ENCODE measurements around the gene MAPT.

MAPT gene

DNA sequence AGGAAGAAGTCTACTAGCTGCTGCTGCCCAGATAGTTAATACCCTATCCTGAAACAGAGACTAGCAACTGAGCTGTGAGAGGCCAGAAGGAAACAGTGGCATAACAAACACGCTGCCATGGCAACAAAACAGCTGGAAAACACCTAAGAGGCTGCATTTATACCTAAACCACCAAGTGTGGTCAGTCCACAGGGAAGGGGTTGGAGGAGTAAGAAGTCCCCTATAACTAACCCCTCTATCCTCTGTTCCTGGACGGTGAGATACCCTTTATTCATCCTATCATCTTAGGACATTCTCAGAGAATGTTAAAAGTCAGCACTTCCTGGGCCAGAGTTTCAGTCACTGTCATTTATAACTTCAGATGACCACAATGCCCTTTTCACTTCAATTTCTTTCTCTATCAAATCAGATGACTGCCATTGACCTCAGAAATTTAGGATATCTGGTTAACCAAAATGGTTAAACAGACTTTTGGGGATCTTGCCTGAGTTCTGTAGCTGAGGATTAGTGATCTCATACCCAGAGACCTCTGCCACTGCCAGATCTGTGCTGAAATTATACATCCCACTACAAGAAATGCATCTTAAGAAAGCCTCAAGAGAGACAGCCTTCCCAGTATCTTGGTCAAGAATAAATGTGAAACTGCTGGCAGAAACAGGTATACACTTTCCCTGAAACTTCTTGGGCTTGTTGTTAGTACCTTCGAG lies 140.9 kb downstream of the MAPT start:
- Histone ChIP-seq H3K4me3 (ENCODE audit: low read length) (no peak overlapping the region), H3K27ac (ENCODE audit: low read depth, low read length) (no peak overlapping the region), H3K9ac (ENCODE audit: low read depth, low read length) (no peak overlapping the region), H3K36me3 (ENCODE audit: insufficient read depth, low read length) (peaks cover 100% of the 10 kb centered on the region), H3K4me1 (ENCODE audit: insufficient read depth, low read length) (no peaks in the 10 kb centered on the region), H3K9me3 (ENCODE audit: insufficient read depth, low read depth, low read length) (no peaks in the 10 kb centered on the region), H3K27me3 (ENCODE audit: insufficient read depth, low read length) (no peaks in the 10 kb centered on the region)
- 98% methylated on average over 3 of the region's 3 CpGs for WGBS

DNA sequence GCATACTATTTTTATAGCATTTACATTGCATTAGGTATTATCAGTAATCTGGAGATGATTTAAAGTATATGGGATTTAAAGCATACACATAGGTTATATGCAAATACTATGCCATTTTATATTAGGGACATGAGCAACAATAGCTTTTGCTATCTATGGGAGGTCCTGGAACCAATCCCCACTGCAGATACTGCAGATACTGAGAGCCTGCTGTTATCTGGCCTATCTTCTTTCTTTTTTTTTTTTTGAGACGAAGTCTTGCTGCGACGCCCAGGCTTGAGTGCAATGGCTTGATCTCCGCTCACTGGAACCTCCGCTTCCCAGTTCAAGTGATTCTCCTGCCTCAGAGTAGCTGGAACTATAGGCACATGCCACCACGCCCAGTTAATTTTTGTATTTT lies 142.1 kb downstream of the MAPT start:
- H3K4me1 ChIP-seq (ENCODE audit: insufficient read depth, low read length) = no peaks in the 10 kb centered on the region
- WGBS = 96% methylated on average over 6 of the region's 6 CpGs
- peaks cover 100% of the 10 kb centered on the region for H3K36me3 ChIP-seq (ENCODE audit: insufficient read depth, low read length)
- H3K4me3 ChIP-seq (ENCODE audit: low read length) = no peak overlapping the region
- no peaks in the 10 kb centered on the region for H3K27me3 ChIP-seq (ENCODE audit: insufficient read depth, low read length)
- H3K27ac ChIP-seq (ENCODE audit: low read depth, low read length) = no peak overlapping the region
- no peaks in the 10 kb centered on the region for H3K9me3 ChIP-seq (ENCODE audit: insufficient read depth, low read depth, low read length)
- H3K9ac ChIP-seq (ENCODE audit: low read depth, low read length) = no peak overlapping the region

DNA sequence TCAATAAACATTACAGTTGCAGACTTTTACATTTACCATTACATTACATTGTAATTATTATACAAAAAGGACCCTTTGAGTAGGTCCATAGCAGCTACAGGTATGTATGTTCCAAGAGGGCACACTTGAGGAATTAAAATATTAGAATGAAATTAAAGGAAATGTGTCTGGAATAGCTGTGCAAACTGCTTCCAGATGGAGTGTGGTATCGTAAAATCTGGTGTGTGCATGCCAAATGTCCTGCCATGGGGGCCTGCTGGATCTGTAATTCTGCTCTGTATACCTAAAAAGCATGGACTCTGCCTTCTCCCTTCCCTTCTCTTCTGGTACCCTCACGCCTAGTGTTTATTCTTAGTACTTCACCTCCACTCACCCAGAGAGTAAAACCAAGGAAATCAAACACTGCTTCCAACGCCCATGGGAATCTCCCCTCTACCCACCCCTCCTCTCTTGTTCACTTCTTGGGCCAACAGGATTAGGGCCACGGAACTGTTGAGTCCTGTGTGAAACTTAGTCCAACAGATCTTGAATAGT lies 143.4 kb downstream of the MAPT start:
- 92% methylated on average over 4 of the region's 4 CpGs for WGBS
- no peak overlapping the region for H3K27ac ChIP-seq (ENCODE audit: low read depth, low read length)
- no peaks in the 10 kb centered on the region for H3K27me3 ChIP-seq (ENCODE audit: insufficient read depth, low read length)
- H3K9me3 ChIP-seq (ENCODE audit: insufficient read depth, low read depth, low read length) = no peaks in the 10 kb centered on the region
- H3K4me1 ChIP-seq (ENCODE audit: insufficient read depth, low read length) = no peaks in the 10 kb centered on the region
- H3K4me3 ChIP-seq (ENCODE audit: low read length) = no peak overlapping the region
- no peak overlapping the region for H3K9ac ChIP-seq (ENCODE audit: low read depth, low read length)
- peaks cover 100% of the 10 kb centered on the region for H3K36me3 ChIP-seq (ENCODE audit: insufficient read depth, low read length)

DNA sequence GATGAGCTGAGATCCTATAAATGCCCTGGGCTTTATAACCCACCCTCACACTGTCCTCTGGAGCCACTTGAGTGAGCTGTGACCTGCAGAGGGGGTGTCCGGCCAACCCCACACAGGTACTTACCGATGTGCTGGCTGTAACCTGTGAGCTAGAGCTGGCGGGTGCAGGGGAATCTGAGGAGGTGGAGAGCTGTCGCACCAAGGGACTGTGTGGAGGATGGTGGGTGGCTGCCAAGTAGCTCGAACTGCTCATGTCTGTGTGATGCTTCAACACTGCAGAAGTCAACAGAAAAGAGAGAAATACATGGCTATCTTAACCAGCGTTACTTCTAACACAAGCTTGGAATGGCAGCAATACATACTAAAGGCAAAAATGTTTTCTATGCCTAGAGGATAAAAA lies 144.1 kb downstream of the MAPT start:
- no peaks in the 10 kb centered on the region for H3K4me1 ChIP-seq (ENCODE audit: insufficient read depth, low read length)
- no peak overlapping the region for H3K9ac ChIP-seq (ENCODE audit: low read depth, low read length)
- H3K4me3 ChIP-seq (ENCODE audit: low read length) = no peak overlapping the region
- H3K27me3 ChIP-seq (ENCODE audit: insufficient read depth, low read length) = no peaks in the 10 kb centered on the region
- 97% methylated on average over 6 of the region's 6 CpGs for WGBS
- H3K27ac ChIP-seq (ENCODE audit: low read depth, low read length) = no peak overlapping the region
- H3K9me3 ChIP-seq (ENCODE audit: insufficient read depth, low read depth, low read length) = no peaks in the 10 kb centered on the region
- H3K36me3 ChIP-seq (ENCODE audit: insufficient read depth, low read length) = peaks cover 100% of the 10 kb centered on the region

DNA sequence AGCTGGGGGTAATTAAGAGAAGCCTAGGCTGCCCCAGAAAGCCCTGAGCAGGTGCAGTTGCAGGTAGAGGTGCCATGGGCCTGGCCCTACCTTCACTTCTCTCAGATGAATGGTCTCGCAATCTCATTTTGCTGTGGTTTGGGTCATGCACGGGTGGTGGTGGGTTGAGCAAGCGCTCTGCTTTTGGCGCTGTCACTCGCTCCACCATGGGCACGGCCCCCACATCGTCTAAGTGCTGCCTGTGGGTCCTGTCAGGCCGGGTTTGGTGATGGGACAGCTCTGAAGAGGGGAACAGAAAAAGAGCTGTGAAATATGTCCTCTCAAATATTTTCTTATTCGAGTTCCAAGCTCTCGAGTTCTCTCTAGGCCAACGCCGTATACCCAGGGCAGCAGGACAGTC lies 144.6 kb downstream of the MAPT start:
- Histone ChIP-seq H3K27me3 (ENCODE audit: insufficient read depth, low read length) (no peaks in the 10 kb centered on the region), H3K9me3 (ENCODE audit: insufficient read depth, low read depth, low read length) (no peaks in the 10 kb centered on the region), H3K4me3 (ENCODE audit: low read length) (no peak overlapping the region), H3K4me1 (ENCODE audit: insufficient read depth, low read length) (peaks cover 1% of the 10 kb centered on the region; the same call in 1 of the 2 replicates), H3K27ac (ENCODE audit: low read depth, low read length) (no peak overlapping the region), H3K36me3 (ENCODE audit: insufficient read depth, low read length) (peaks cover 100% of the 10 kb centered on the region), H3K9ac (ENCODE audit: low read depth, low read length) (no peak overlapping the region)
- WGBS = 97% methylated on average over 12 of the region's 12 CpGs

DNA sequence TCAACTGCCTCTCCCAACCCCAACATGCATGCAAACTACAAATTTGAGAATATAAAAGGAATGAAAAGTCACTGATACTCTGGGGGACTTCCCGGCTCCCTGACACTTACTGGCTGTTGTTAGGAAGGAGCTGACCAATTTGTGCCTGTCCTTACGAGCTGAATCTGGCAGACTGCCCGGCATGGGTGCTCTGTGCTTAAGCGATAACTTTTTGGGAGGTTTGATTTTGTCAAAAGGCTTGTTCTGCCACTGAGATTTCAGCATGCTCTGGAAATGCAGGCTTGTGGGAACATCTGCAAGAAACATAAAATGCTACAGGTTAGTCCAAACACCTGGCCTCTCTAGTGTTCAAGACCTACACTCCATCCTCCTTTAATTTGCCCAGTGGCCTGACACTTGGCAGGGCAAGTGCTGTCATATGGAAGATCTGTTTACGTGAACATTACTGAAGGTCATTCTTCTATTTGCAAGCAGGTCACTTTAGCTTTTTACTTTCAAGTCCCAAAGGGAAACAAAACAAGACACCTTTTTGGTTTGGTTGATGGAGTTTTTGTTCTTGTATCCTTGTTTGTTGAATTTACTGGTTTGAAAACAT lies 145.3 kb downstream of the MAPT start:
- Histone ChIP-seq H3K4me1 (ENCODE audit: insufficient read depth, low read length) (peaks cover 8% of the 10 kb centered on the region; the same call in 1 of the 2 replicates), H3K4me3 (ENCODE audit: low read length) (no peak overlapping the region), H3K9ac (ENCODE audit: low read depth, low read length) (no peak overlapping the region), H3K36me3 (ENCODE audit: insufficient read depth, low read length) (peaks cover 95% of the 10 kb centered on the region), H3K27me3 (ENCODE audit: insufficient read depth, low read length) (no peaks in the 10 kb centered on the region), H3K27ac (ENCODE audit: low read depth, low read length) (no peak overlapping the region), H3K9me3 (ENCODE audit: insufficient read depth, low read depth, low read length) (no peaks in the 10 kb centered on the region)
- WGBS = 98% methylated on average over 5 of the region's 5 CpGs

DNA sequence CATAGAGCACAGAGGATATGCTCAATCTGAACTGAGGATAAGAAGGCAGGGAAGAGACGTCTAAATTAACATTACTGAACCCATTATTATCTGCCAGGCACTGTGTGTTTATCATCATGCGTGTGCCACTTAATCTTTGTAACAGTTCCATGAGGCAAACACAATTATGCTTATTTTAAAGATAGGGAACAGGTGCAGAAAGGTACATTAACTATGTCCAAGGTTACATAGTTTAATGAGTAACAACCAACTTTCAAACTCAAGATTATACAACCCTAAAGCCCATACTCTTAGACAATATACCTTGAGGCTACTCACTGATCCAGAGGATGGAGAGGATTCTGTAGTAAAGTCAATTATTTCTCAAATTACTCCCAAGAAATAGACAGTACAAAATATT lies 147.9 kb downstream of the MAPT start:
- no peak overlapping the region for H3K27ac ChIP-seq (ENCODE audit: low read depth, low read length)
- peaks cover 90% of the 10 kb centered on the region for H3K36me3 ChIP-seq (ENCODE audit: insufficient read depth, low read length)
- H3K4me3 ChIP-seq (ENCODE audit: low read length) = no peak overlapping the region
- H3K27me3 ChIP-seq (ENCODE audit: insufficient read depth, low read length) = no peaks in the 10 kb centered on the region
- peaks cover 9% of the 10 kb centered on the region; the same call in 1 of the 2 replicates for H3K4me1 ChIP-seq (ENCODE audit: insufficient read depth, low read length)
- H3K9ac ChIP-seq (ENCODE audit: low read depth, low read length) = no peak overlapping the region
- no peaks in the 10 kb centered on the region for H3K9me3 ChIP-seq (ENCODE audit: insufficient read depth, low read depth, low read length)
- 96% methylated on average over 2 of the region's 2 CpGs for WGBS

DNA sequence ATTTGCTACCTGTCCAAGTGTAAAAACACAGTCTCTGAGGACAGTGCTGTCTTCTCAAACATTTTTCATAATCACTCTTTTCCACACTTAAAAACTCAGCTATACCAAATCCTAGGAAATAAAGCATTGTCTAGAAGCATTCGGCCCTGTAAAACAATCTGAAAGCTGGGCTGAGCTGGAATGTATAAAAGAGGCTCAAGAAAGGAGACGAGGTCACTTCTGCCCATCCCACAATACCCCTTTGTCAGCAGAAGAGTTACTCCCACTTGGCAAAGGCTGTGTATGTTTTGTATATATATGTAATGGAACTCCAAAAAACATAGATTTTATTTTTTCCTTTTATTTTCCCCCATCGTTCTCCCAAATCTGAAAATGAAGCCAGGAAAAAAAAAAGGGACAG lies 148.6 kb downstream of the MAPT start:
- no peak overlapping the region for H3K9ac ChIP-seq (ENCODE audit: low read depth, low read length)
- peaks cover 90% of the 10 kb centered on the region for H3K36me3 ChIP-seq (ENCODE audit: insufficient read depth, low read length)
- WGBS = 100% methylated on average over 2 of the region's 3 CpGs
- peaks cover 9% of the 10 kb centered on the region; the same call in 1 of the 2 replicates for H3K4me1 ChIP-seq (ENCODE audit: insufficient read depth, low read length)
- no peaks in the 10 kb centered on the region for H3K27me3 ChIP-seq (ENCODE audit: insufficient read depth, low read length)
- H3K9me3 ChIP-seq (ENCODE audit: insufficient read depth, low read depth, low read length) = no peaks in the 10 kb centered on the region
- no peak overlapping the region for H3K4me3 ChIP-seq (ENCODE audit: low read length)
- H3K27ac ChIP-seq (ENCODE audit: low read depth, low read length) = no peak overlapping the region

DNA sequence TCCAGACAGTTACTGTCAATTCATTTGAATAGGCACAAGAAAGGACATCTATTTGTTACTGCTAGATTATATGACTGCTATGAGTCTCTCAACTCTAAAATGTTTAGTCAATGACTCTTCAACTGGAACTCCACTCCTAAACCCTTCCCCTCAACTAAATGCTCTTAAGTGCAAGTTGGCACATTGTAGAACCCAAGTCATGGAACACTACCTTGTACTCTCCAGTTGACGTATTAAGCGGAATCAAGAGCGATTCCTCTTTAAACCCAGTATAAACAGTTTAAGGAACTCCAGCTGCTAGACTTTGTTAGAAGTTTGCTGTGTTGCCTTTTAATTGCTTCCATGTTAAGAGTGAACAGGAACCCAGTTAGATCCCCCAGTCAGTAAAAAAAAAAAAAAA lies 149.3 kb downstream of the MAPT start:
- Histone ChIP-seq H3K36me3 (ENCODE audit: insufficient read depth, low read length) (peaks cover 90% of the 10 kb centered on the region), H3K9ac (ENCODE audit: low read depth, low read length) (no peak overlapping the region), H3K9me3 (ENCODE audit: insufficient read depth, low read depth, low read length) (no peaks in the 10 kb centered on the region), H3K4me3 (ENCODE audit: low read length) (no peak overlapping the region), H3K27me3 (ENCODE audit: insufficient read depth, low read length) (no peaks in the 10 kb centered on the region), H3K27ac (ENCODE audit: low read depth, low read length) (no peak overlapping the region), H3K4me1 (ENCODE audit: insufficient read depth, low read length) (peaks cover 9% of the 10 kb centered on the region; the same call in 1 of the 2 replicates)
- 97% methylated on average over 3 of the region's 3 CpGs for WGBS

DNA sequence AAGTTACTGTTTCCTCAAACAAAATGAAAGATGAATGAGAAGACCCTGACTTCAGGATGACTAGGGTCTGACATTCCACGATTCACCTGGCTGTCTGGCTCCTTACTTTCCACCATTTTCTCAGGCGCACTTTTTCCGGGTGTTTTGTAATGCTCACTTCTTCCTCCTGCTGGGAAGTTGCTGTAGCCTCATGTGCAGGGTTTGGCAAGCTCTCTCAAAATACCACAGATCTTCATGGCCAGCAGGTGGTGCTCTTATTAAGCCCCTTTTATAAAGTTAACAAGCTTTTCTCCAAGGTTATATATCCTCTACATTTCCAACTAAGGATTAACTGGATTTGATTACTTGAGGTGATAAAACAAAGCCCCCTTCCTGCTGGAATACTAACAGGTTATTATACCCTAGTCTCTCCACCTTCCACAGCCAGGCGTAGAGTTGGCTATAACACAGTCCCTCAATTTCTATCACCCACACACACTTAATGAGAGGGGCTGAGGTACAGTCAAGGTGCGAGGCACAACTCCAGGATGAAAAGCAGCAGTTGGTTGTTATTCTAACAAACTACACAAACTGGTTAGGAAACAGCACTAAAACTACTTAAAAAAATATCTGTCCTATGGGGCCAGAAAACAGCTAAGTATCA lies 150.1 kb downstream of the MAPT start:
- H3K9me3 ChIP-seq (ENCODE audit: insufficient read depth, low read depth, low read length) = no peaks in the 10 kb centered on the region
- H3K4me1 ChIP-seq (ENCODE audit: insufficient read depth, low read length) = peaks cover 9% of the 10 kb centered on the region; the same call in 1 of the 2 replicates
- H3K27ac ChIP-seq (ENCODE audit: low read depth, low read length) = no peak overlapping the region
- 80% methylated on average over 5 of the region's 5 CpGs for WGBS
- H3K27me3 ChIP-seq (ENCODE audit: insufficient read depth, low read length) = no peaks in the 10 kb centered on the region
- H3K9ac ChIP-seq (ENCODE audit: low read depth, low read length) = no peak overlapping the region
- H3K4me3 ChIP-seq (ENCODE audit: low read length) = no peak overlapping the region
- H3K36me3 ChIP-seq (ENCODE audit: insufficient read depth, low read length) = peaks cover 90% of the 10 kb centered on the region

DNA sequence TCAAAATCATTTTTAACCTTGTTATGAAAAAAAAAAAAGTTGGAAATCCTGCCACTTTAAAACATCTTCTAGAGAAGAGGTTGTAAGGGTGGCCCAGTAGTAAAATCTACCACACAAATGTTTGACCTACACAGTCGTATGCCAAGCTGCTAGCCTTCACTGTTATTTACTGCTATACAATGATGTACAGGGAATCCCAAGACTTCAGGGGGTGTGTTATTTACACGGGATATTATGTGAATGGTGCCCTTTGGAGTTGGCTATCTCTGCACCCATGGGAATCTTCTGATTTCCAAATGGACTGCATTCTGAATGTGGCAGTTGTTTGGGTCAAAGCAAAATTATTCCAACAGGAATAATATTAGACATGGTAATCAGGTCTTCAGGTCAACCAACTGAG lies 150.6 kb downstream of the MAPT start:
- Histone ChIP-seq H3K27me3 (ENCODE audit: insufficient read depth, low read length) (no peaks in the 10 kb centered on the region), H3K4me1 (ENCODE audit: insufficient read depth, low read length) (peaks cover 9% of the 10 kb centered on the region; the same call in 1 of the 2 replicates), H3K27ac (ENCODE audit: low read depth, low read length) (no peak overlapping the region), H3K36me3 (ENCODE audit: insufficient read depth, low read length) (peaks cover 90% of the 10 kb centered on the region), H3K9me3 (ENCODE audit: insufficient read depth, low read depth, low read length) (no peaks in the 10 kb centered on the region), H3K9ac (ENCODE audit: low read depth, low read length) (no peak overlapping the region), H3K4me3 (ENCODE audit: low read length) (no peak overlapping the region)
- 97% methylated on average over 2 of the region's 2 CpGs for WGBS

Measured in HUES64 (cell line).